ENCODE measurements around the gene HECW1.

Gene HECW1

GRCh38 chr7:43516581-43517342 lies 404.3 kb downstream of the HECW1 start:
- 72% methylated on average over 9 of the region's 9 CpGs for WGBS
- H2BK15ac ChIP-seq (ENCODE audit: low read depth, poor library complexity, severe bottlenecking): no peak overlapping the region

GRCh38 chr7:43517464-43517863 lies 405.0 kb downstream of the HECW1 start:
- no peaks in the 10 kb centered on the region for H3K36me3 ChIP-seq (ENCODE audit: control insufficient read depth in 1 of 2, insufficient read depth in 2 of 2, low read depth in 1 of 2, low read length in 2 of 2)
- H2AFZ ChIP-seq (ENCODE audit: low read depth, low read length): no peak overlapping the region
- no peak overlapping the region for H3K23ac ChIP-seq (ENCODE audit: low read length in 2 of 2)
- peak overlapping the region; percentile 68 for H2AK5ac ChIP-seq (ENCODE audit: low read length, severe bottlenecking)
- H3K18ac ChIP-seq (ENCODE audit: low read depth in 1 of 2, low read length in 2 of 2): no peak overlapping the region
- H2BK120ac ChIP-seq (ENCODE audit: low read depth, low read length): no peak overlapping the region
- no peaks in the 10 kb centered on the region for H3K27me3 ChIP-seq (ENCODE audit: control insufficient read depth in 1 of 2, insufficient read depth in 1 of 2, low read length in 2 of 2)
- H4K8ac ChIP-seq (ENCODE audit: low read length): no peak overlapping the region
- H2BK15ac ChIP-seq (ENCODE audit: low read depth, poor library complexity, severe bottlenecking): no peak overlapping the region
- H3K9ac ChIP-seq (ENCODE audit: low read length): no peak overlapping the region
- H3K4me1 ChIP-seq (ENCODE audit: control insufficient read depth, insufficient read depth, low read depth, low read length): peaks cover 9% of the 10 kb centered on the region
- H3K27ac ChIP-seq (ENCODE audit: low read length, poor library complexity, severe bottlenecking): no peak overlapping the region
- no peaks in the 10 kb centered on the region for H3K79me1 ChIP-seq (replicated peaks; ENCODE audit: low read length, poor library complexity, severe bottlenecking)
- H3K14ac ChIP-seq (ENCODE audit: low read length in 2 of 2): no peak overlapping the region
- WGBS: 80% methylated on average over 1 of the region's 2 CpGs
- H4K91ac ChIP-seq (ENCODE audit: low read length): no peak overlapping the region
- no peak overlapping the region for H2BK12ac ChIP-seq (ENCODE audit: low read length in 2 of 2)
- H3K4ac ChIP-seq (ENCODE audit: low read depth in 1 of 2, low read length in 2 of 2): no peak overlapping the region
- H3K9me3 ChIP-seq (ENCODE audit: control insufficient read depth, low read length): no peaks in the 10 kb centered on the region
- DNase-seq: no peak
- H3K4me3 ChIP-seq (ENCODE audit: insufficient read depth in 1 of 2, low read depth in 1 of 2, low read length in 2 of 2): no peak overlapping the region
- no peak overlapping the region for H2BK5ac ChIP-seq (ENCODE audit: low read depth, low read length, poor library complexity, severe bottlenecking)
- H3K4me2 ChIP-seq (ENCODE audit: low read length, poor library complexity, severe bottlenecking): no peak overlapping the region

More at GRCh38 chr7:43516581-43517342, 404.3 kb downstream of the HECW1 start:
- Histone ChIP-seq H3K18ac (ENCODE audit: low read depth in 1 of 2, low read length in 2 of 2) (no peak overlapping the region), H4K91ac (ENCODE audit: low read length) (no peak overlapping the region), H2BK12ac (ENCODE audit: low read length in 2 of 2) (no peak overlapping the region), H2BK5ac (ENCODE audit: low read depth, low read length, poor library complexity, severe bottlenecking) (no peak overlapping the region), H2AK5ac (ENCODE audit: low read length, severe bottlenecking) (no peak overlapping the region), H3K4me2 (ENCODE audit: low read length, poor library complexity, severe bottlenecking) (no peak overlapping the region), H3K4me1 (ENCODE audit: control insufficient read depth, insufficient read depth, low read depth, low read length) (peaks cover 6% of the 10 kb centered on the region), H3K9ac (ENCODE audit: low read length) (no peak overlapping the region), H3K4ac (ENCODE audit: low read depth in 1 of 2, low read length in 2 of 2) (no peak overlapping the region), H3K4me3 (ENCODE audit: insufficient read depth in 1 of 2, low read depth in 1 of 2, low read length in 2 of 2) (no peak overlapping the region), H3K9me3 (ENCODE audit: control insufficient read depth, low read length) (no peaks in the 10 kb centered on the region), H2AFZ (ENCODE audit: low read depth, low read length) (no peak overlapping the region), H3K27ac (ENCODE audit: low read length, poor library complexity, severe bottlenecking) (no peak overlapping the region), H4K8ac (ENCODE audit: low read length) (no peak overlapping the region), H3K79me1 (replicated peaks; ENCODE audit: low read length, poor library complexity, severe bottlenecking) (no peaks in the 10 kb centered on the region), H2BK120ac (ENCODE audit: low read depth, low read length) (no peak overlapping the region), H3K23ac (ENCODE audit: low read length in 2 of 2) (no peak overlapping the region), H3K36me3 (ENCODE audit: control insufficient read depth in 1 of 2, insufficient read depth in 2 of 2, low read depth in 1 of 2, low read length in 2 of 2) (no peaks in the 10 kb centered on the region), H3K27me3 (ENCODE audit: control insufficient read depth in 1 of 2, insufficient read depth in 1 of 2, low read length in 2 of 2) (no peaks in the 10 kb centered on the region), H3K14ac (ENCODE audit: low read length in 2 of 2) (no peak overlapping the region)
- DNase-seq: no peak

- H3K27ac ChIP-seq (ENCODE audit: low read length, poor library complexity, severe bottlenecking): no peak overlapping the region
- no peak overlapping the region for H2BK5ac ChIP-seq (ENCODE audit: low read depth, low read length, poor library complexity, severe bottlenecking)
- no peak overlapping the region for H4K91ac ChIP-seq (ENCODE audit: low read length)
- H3K18ac ChIP-seq (ENCODE audit: low read depth in 1 of 2, low read length in 2 of 2): no peak overlapping the region
- no peak overlapping the region for H3K4me3 ChIP-seq (ENCODE audit: insufficient read depth in 1 of 2, low read depth in 1 of 2, low read length in 2 of 2)
- no peaks in the 10 kb centered on the region for H3K27me3 ChIP-seq (ENCODE audit: control insufficient read depth in 1 of 2, insufficient read depth in 1 of 2, low read length in 2 of 2)
- no peaks in the 10 kb centered on the region for H3K36me3 ChIP-seq (ENCODE audit: control insufficient read depth in 1 of 2, insufficient read depth in 2 of 2, low read depth in 1 of 2, low read length in 2 of 2)
- H3K23ac ChIP-seq (ENCODE audit: low read length in 2 of 2): no peak overlapping the region
- H3K9ac ChIP-seq (ENCODE audit: low read length): no peak overlapping the region
- H2BK15ac ChIP-seq (ENCODE audit: low read depth, poor library complexity, severe bottlenecking): no peak overlapping the region
- H3K4me2 ChIP-seq (ENCODE audit: low read length, poor library complexity, severe bottlenecking): no peak overlapping the region
- 92% methylated on average over 8 of the region's 8 CpGs for WGBS
- no peak overlapping the region for H2BK120ac ChIP-seq (ENCODE audit: low read depth, low read length)
- no peaks in the 10 kb centered on the region for H3K9me3 ChIP-seq (ENCODE audit: control insufficient read depth, low read length)
- no peak overlapping the region for H2AFZ ChIP-seq (ENCODE audit: low read depth, low read length)
- no peak for DNase-seq
- H2AK5ac ChIP-seq (ENCODE audit: low read length, severe bottlenecking): no peak overlapping the region
- H4K8ac ChIP-seq (ENCODE audit: low read length): no peak overlapping the region
- H3K14ac ChIP-seq (ENCODE audit: low read length in 2 of 2): no peak overlapping the region
- H3K79me1 ChIP-seq (replicated peaks; ENCODE audit: low read length, poor library complexity, severe bottlenecking): no peaks in the 10 kb centered on the region
- no peak overlapping the region for H3K4ac ChIP-seq (ENCODE audit: low read depth in 1 of 2, low read length in 2 of 2)
- H2BK12ac ChIP-seq (ENCODE audit: low read length in 2 of 2): no peak overlapping the region
- peaks cover 4% of the 10 kb centered on the region for H3K4me1 ChIP-seq (ENCODE audit: control insufficient read depth, insufficient read depth, low read depth, low read length)
These were observed 407.8 kb downstream of the HECW1 start for GRCh38 chr7:43520201-43520600.

- H3K18ac ChIP-seq (ENCODE audit: low read depth in 1 of 2, low read length in 2 of 2): peak overlapping the region in 1 of 2 experiments; percentile 4
These were observed 410.1 kb downstream of the HECW1 start for GRCh38 chr7:43522406-43523156.

More at GRCh38 chr7:43522406-43523156, 410.1 kb downstream of the HECW1 start:
- Histone ChIP-seq H3K4me3 (ENCODE audit: insufficient read depth in 1 of 2, low read depth in 1 of 2, low read length in 2 of 2) (no peak overlapping the region), H4K91ac (ENCODE audit: low read length) (no peak overlapping the region), H3K79me1 (replicated peaks; ENCODE audit: low read length, poor library complexity, severe bottlenecking) (no peaks in the 10 kb centered on the region), H3K4me2 (ENCODE audit: low read length, poor library complexity, severe bottlenecking) (no peak overlapping the region), H3K9me3 (ENCODE audit: control insufficient read depth, low read length) (no peaks in the 10 kb centered on the region), H3K4ac (ENCODE audit: low read depth in 1 of 2, low read length in 2 of 2) (no peak overlapping the region), H3K27me3 (ENCODE audit: control insufficient read depth in 1 of 2, insufficient read depth in 1 of 2, low read length in 2 of 2) (no peaks in the 10 kb centered on the region), H3K4me1 (ENCODE audit: control insufficient read depth, insufficient read depth, low read depth, low read length) (peaks cover 4% of the 10 kb centered on the region), H3K14ac (ENCODE audit: low read length in 2 of 2) (no peak overlapping the region), H2AK5ac (ENCODE audit: low read length, severe bottlenecking) (no peak overlapping the region), H2AFZ (ENCODE audit: low read depth, low read length) (no peak overlapping the region), H4K8ac (ENCODE audit: low read length) (no peak overlapping the region), H3K27ac (ENCODE audit: low read length, poor library complexity, severe bottlenecking) (peak overlapping the region; percentile 62), H3K36me3 (ENCODE audit: control insufficient read depth in 1 of 2, insufficient read depth in 2 of 2, low read depth in 1 of 2, low read length in 2 of 2) (no peaks in the 10 kb centered on the region), H2BK12ac (ENCODE audit: low read length in 2 of 2) (peak overlapping the region in 1 of 2 experiments; percentile 32), H2BK120ac (ENCODE audit: low read depth, low read length) (no peak overlapping the region), H3K9ac (ENCODE audit: low read length) (no peak overlapping the region), H2BK15ac (ENCODE audit: low read depth, poor library complexity, severe bottlenecking) (no peak overlapping the region), H2BK5ac (ENCODE audit: low read depth, low read length, poor library complexity, severe bottlenecking) (peak overlapping the region; percentile 67), H3K23ac (ENCODE audit: low read length in 2 of 2) (no peak overlapping the region)
- WGBS: 76% methylated on average over 3 of the region's 8 CpGs
- DNase-seq: peak; percentile 37
